ENCODE data around the gene SHISA9. TPM values are rescaled to one million over a fixed set of nuclear protein-coding genes. Genes with fewer than 3 reads are reported as not detected.

SHISA9 gene
- polyA plus RNA-seq, 2 of the 4 experiments (the other 2 are of a cell fraction): 0.16 TPM; not detected in 1

GRCh38 chr16:13106464-13106863, 205.1 kb downstream of the SHISA9 start:
- Histone ChIP-seq H3K4me2 (no peak overlapping the region), H3K4me1 (peaks cover 9% of the 10 kb centered on the region; the same call in 1 of the 3 replicates), H3K27ac (no peak overlapping the region), H3K4me3 (no peak overlapping the region), H3K9me3 (no peaks in the 10 kb centered on the region; the same call in 2 of the 3 replicates)
- CTCF ChIA-PET: no interaction called here
- FAIRE-seq (no peak), DNase-seq (ENCODE audit: low read depth in 1 of 2, low spot score in 1 of 2) (no peak), ATAC-seq (no peak)
- POLR2A ChIA-PET: no interaction called here
- no peak for TF ChIP-seq RNF2 (IDR thresholded peaks at IDR 0.05; ENCODE audit: borderline replicate concordance, low read depth)
- no peak for TF ChIP-seq TFCP2L1 (CRISPR knock-in tag; IDR thresholded peaks at IDR 0.05)
- TF ChIP-seq MAX (IDR thresholded peaks at IDR 0.05): no peak
- TF ChIP-seq PBX3 (IDR thresholded peaks at IDR 0.05): no peak
- TF ChIP-seq HOXA7 (CRISPR knock-in tag; IDR thresholded peaks at IDR 0.05): no peak
- TF ChIP-seq KDM1A (IDR thresholded peaks at IDR 0.05; ENCODE audit: low read depth): no peak
- TF ChIP-seq HES2 (IDR thresholded peaks at IDR 0.05): no peak
- no peak for TF ChIP-seq PHF8 (IDR thresholded peaks at IDR 0.05; ENCODE audit: borderline replicate concordance, low read depth)
- no peak for TF ChIP-seq EHF (CRISPR knock-in tag; IDR thresholded peaks at IDR 0.05)
- TF ChIP-seq RFX5 (IDR thresholded peaks at IDR 0.05): no peak
- no peak for TF ChIP-seq CBX8 (IDR thresholded peaks at IDR 0.05)
- TF ChIP-seq EP300 (IDR thresholded peaks at IDR 0.05): no peak
- TF ChIP-seq E2F6 (IDR thresholded peaks at IDR 0.05; ENCODE audit: borderline replicate concordance, low read depth): no peak
- 63% methylated on average over 2 of the region's 2 CpGs for WGBS (ENCODE audit: missing lambda C conversion rate)

- ChIA-PET POLR2A (no interaction called here), CTCF (no interaction called here)
- no peak overlapping the region for H3K4me2 ChIP-seq
- H3K4me3 ChIP-seq: no peak overlapping the region
- 13% methylated on average over 5 of the region's 5 CpGs for WGBS (ENCODE audit: missing lambda C conversion rate)
- H3K4me1 ChIP-seq: peaks cover 9% of the 10 kb centered on the region; the same call in 1 of the 3 replicates
- FAIRE-seq (no peak), ATAC-seq (no peak), DNase-seq (ENCODE audit: low read depth in 1 of 2, low spot score in 1 of 2) (no peak)
- H3K9me3 ChIP-seq: no peaks in the 10 kb centered on the region; the same call in 2 of the 3 replicates
- TF ChIP-seq CTCF (IDR thresholded peaks at IDR 0.05) (no peak), RCOR1 (IDR thresholded peaks at IDR 0.05; ENCODE audit: low read depth, low read length) (no peak), TFCP2L1 (CRISPR knock-in tag; IDR thresholded peaks at IDR 0.05) (no peak), ZSCAN20 (CRISPR knock-in tag; IDR thresholded peaks at IDR 0.05) (no peak), CEBPB (IDR thresholded peaks at IDR 0.05) (no peak), RAD21 (conservative IDR thresholded peaks at IDR 0.05 in 1 of 2, IDR thresholded peaks at IDR 0.05 in 1 of 2) (no peak), POLR2A (IDR thresholded peaks at IDR 0.05; ENCODE audit: low read length) (no peak), HEYL (CRISPR knock-in tag; IDR thresholded peaks at IDR 0.05) (no peak), BHLHE40 (IDR thresholded peaks at IDR 0.05; ENCODE audit: low read depth, low read length) (no peak), RARB (CRISPR knock-in tag; IDR thresholded peaks at IDR 0.05) (no peak), FOSL2 (IDR thresholded peaks at IDR 0.05) (no peak), FOSL2 (CRISPR knock-in tag; IDR thresholded peaks at IDR 0.05) (no peak), REST (IDR thresholded peaks at IDR 0.05) (no peak), FOXS1 (CRISPR knock-in tag; IDR thresholded peaks at IDR 0.05) (no peak)
- H3K27ac ChIP-seq: no peak overlapping the region; a peak in 1 of 6 replicates
Measured at GRCh38 chr16:13108126-13108525, 206.7 kb downstream of the SHISA9 start.

Data from A549 (cell line).